SKM-1 (cell line): Measurements from ENCODE around the gene PARD3B.
"Not testable (repeated sequence)": the region's sequence is repeated elsewhere in the genome, so short reads cannot be mapped to it uniquely, and the experiment has no call there.

Experiments used
- DNase-seq: peaks from one replicate; lab custom pipeline; 2025; ENCODE audit not compliant: unreplicated experiment; lab: John Stamatoyannopoulos, UW

PARD3B gene

DNA sequence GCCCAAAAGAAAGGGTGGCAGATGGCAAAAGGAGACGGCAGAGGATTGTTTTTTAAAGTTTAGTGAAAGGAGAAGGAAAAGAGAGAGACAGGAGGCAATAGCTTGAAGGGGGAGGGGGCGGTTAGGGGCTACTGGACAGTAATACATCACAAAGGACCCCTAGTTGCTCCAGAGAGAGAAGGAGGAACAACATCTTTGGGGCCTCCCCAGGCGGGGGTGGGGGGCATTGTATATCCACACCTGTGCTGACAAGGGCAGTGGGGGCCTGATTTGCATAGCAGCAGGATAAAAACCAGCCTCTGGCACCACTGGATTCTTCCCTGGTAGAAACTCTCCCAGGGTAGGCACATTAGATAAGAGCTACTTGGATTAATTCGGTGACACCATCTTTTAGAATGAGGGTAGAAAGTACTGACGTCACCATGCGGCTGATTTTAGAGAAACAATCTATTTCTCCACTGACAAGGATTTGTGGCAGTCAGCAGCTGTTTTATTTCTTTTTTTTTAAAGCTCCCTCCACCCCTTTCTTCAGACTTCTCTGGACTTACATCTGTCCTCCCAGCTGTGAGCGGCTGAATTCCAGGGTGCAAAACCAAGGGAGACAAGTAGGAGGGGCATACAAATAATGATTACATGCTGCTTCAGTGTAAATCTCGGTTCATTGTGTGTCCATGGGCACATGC, 937.3 kb downstream of the PARD3B start:
- no peak for DNase-seq

DNA sequence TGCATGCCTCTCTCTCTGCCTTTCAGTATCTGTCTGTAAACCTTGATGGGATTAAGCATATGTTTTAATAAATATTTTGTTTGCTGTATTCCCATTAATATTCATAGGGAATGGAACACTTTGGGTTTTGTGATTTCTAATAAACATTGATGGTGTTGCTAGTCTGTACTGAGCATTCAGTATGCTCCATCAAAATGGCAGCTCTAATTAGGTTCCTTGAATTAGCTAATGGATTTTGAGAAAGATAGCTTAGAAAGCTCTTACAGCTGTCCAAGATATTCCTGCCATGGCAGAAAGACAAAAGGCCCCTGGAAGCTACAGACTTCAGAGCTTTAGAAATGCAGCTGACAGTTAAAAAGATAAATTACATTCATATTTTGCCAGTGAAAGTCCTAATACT, 937.8 kb downstream of the PARD3B start:
- no peak for DNase-seq

DNA sequence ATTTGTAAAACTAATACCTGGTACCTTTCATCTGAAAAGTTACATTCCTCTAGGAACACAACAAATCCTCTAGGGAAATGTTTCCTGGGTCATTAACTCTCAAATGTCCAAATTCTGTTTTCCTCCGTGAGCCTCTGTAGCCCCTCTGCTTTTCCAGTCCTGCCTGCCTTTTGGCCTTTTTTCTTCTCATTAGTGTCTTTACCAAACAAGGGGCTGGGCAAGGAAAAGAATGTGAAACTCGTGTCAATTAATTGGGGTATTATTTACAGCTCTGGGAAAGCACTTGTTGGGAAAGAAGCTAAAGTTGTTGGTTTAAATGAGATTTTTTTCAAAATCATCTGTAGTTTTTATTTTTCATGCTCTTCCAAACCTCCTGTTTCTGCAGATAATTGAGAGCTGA, 938.9 kb downstream of the PARD3B start:
- no peak for DNase-seq

DNA sequence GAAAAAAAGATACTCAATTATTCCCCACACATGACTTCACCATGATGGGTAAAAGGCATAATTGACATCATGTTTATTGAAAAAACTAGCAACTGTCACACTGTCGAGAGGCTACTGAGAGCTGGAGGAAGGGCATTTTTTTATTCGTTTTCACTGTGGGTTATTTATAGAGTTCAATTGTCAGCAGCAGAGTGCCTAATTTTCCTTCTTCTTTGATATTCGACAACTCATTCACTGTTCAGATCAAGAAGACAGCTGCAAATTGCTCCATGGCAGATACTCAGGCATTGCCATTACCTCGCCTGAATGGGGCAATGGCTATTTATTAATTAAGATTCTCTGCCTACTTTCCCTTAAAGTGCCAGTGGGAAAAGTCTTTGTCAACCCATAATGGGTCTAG, 939.5 kb downstream of the PARD3B start:
- DNase-seq = no peak

DNA sequence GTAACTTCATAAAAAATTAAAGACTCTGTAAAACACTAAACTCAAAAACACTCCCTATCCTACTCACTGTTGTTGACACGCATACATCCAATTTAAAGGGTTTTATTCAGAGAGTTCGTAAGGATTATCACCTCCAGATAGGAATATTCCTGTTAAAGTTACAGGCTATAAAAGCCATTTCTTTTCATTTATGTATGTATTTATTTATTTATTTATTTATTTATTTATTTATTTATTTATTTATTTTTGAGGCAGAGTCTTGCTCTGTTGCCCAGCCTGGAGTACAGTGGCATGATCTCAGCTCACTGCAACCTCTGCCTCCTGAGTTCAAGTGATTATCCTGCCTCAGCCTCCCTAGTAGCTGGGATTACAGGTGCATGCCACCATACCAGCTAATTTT, 948.3 kb downstream of the PARD3B start:
- not testable (repeated sequence) for DNase-seq

DNA sequence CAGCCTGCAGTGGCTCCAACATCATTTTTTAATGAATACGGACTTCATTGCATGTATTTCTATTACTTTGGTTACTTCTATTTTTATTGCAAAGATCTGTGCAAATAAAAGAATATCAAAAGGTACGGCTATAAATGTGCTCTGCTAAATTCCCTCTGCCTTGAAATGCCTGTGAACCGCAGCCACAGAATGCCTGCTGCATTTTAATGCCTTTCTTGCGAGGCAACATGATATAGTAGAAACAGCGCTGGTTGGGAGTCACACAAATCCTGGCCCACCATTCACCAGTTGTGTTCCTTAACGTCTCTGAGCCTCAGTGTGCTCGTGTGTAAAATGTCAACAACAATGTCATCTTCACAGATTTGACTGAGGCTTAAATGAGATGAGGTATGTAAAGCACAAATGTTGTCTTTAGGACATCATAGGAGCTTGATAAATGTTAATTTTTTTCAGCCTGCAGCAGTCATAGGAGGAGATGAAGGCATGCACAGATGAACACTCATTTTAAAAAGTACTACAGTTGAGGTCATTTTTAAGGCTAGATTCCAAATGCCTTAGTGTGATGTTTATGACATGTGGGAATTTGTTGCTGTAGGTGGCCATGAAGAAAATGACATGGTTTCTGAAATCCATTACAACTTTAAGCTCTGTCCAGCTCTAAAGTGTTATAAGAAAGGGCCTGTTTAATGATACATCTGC, 949.4 kb downstream of the PARD3B start:
- DNase-seq = no peak

DNA sequence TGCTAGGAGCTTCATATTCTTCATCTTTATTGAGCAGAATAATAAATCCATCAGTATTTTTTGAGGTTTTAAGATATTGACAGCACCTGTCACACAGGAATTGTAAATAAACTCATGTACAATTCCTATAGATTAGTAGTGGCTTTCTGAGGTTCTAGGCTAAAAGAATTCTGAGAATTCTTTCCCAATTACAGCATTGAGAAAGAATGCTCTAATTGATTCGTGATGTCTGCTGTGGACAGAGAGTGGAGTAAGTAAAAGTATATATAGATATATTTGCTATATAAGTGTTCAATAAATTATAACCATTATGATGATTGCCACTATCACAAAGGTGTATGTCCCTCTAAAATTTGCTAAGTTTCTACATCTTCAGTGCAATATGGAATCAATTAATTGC, 950.5 kb downstream of the PARD3B start:
- no peak for DNase-seq

DNA sequence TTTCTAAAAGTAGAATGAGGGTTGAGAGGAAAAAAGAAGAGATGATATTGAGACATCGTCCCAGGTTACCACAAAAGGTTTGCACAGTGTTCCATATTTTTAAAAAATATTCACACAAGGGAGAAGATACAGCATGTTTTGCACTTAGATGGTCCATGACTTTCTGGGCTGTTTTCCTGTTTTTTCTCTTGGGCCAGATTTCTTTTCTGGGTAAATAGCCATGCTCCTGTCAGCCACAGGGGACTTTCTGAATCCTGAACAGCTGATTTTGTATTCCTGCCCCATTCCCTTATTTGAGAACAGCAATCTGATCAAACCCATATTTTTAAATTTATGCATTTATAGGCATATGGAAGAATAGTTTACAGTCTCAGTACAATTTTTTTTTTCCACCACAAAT, 951.1 kb downstream of the PARD3B start:
- no peak for DNase-seq

DNA sequence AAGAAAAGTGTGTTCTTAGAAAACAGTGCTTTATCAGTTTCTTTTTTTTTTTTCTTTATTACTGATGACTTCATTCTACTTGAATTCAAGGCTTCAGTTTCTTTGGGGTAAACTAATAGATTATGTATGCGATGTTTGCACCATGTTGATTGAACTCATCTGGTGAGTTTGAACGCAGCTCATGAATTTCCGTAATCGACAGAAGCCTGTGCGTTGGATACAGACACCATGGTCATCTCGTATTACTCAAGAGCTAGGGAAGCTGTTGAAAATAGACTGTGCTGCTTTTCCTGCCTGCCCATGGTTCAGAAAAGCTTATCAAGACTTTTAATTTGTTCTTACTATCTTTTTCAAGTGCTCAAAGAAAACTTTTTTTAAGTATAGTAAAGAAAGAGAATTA, 951.5 kb downstream of the PARD3B start:
- no peak for DNase-seq

DNA sequence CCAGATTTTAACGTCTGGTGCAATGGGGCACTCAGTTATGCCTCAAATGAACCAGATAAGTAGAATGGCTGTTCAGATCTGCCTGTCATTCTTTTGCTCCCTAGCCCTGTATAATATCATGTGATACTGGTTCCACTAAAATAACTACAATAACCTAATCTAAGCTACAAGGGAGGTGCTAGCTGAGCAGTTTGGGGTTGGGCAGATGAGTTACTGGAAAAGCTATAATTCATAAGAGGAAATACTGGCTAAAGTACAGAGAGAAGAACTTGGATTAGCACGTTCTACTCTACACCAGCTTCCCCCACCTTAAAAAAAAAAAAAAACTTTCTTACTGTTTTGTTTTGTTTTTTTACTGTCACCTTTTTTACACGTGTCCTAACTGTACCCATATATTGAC, 953.7 kb downstream of the PARD3B start:
- no peak for DNase-seq

DNA sequence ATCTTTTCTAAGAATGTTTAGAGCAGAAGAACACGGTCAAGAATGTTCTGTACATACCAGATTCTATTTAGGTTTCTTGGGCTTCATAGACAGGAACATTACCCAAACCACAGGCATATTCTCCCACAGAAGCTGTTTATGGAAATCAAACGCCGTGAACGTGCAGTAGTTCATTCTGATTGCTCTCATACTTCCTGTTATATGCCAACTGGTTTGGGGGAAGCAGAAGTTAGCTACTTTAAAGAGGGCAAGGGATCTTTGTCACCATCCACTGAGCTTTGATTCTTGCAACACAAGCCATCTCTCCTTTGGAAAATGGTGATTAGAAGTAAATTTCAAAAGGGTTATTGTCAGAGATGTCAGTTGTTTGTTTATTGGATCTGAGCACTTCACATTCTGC, 954.8 kb downstream of the PARD3B start:
- DNase-seq = no peak

DNA sequence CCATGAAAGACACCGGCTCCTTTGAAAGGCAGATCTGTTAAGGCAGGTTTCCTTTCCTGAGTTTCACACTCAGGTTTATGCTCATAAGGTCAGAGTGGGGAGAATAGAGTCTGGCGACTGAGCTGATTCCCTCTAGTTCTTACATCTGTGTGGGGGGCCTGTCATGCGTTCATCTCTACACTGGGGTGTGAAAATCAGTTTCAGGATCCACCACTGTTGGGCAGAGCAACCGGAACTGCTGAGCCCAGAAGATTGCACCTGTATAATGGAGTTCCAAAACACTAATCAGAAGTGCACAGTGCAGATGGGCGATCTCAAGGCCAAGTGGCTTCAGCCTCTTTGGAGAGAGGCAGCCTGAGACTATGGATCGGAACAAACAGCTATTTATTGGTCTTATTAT, 955.7 kb downstream of the PARD3B start:
- DNase-seq = no peak

DNA sequence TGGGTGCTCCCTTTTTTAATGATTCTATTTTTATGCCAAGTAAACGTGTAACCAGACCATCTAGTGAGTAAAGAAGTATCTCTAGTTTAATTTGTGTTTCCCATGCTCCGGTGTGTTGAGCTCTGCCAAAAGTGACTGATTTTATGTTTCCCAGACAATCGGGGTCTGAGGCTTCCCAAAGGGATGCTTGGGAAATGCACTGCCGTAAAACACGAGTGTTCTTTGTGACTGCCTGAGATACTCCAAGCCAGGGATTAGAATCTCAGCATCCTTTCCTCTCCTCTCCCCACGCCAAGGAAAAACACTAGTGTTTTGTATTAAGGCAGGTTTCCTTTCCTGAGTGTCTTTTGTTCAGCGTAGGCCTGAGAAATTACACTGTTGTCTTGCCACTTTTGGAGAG, 956.6 kb downstream of the PARD3B start:
- DNase-seq = no peak

DNA sequence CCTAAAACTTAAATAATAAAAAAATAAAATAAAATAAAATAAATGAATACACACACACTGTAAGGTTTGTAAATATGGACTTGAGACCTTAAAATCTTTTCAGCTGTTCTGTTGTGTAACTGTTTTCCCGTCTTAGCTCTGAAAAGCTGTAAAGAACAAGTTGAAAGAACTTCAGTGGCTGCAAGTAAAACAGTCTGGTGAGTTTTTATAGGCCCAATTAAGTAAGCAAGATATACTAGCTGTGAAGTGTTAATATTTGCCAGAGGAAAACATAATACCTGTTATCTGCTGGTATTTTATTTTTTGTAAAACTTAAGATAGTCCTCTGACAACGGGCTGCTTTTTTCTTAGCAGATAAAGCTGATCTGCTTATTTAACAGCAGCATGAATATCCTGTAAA, 960.1 kb downstream of the PARD3B start:
- no peak for DNase-seq

DNA sequence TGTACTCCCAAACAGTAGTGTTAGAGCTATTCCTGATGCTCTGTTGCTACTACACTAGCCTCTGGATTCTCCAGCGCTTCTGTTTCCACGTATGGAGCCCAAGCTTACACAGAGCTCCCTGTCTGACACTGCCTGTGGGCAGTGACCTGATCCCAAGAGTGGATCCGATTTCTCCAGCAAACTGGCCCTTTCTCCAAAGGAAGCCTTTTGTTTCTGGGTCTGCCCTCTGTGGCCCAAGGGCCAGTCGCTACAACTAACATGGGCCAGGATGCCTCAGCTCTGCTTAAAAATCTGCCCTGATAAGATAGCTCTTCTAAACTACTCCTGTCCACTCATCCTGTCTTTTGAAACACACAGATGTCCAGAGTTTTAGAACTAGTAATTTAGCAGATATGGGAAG, 964.4 kb downstream of the PARD3B start:
- no peak for DNase-seq

DNA sequence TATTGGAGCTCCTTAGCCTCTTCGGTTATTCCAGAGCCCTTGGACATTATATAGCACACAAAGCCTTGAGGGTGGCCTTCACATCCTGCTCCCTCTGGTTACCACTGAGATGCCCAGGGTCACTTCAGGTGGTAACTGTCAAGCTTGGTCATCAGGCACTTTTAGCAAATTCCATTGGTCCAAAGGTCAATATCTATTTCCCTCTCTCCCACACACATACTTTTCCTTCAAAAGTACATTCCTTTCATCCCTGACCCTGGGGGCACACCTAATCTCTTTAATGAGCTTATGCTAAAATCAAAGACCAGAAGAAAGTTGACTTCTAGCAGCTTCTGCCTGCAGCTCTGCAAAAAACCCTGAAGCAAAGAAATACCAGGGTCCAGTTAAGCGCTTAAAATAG, 965.1 kb downstream of the PARD3B start:
- DNase-seq = no peak

DNA sequence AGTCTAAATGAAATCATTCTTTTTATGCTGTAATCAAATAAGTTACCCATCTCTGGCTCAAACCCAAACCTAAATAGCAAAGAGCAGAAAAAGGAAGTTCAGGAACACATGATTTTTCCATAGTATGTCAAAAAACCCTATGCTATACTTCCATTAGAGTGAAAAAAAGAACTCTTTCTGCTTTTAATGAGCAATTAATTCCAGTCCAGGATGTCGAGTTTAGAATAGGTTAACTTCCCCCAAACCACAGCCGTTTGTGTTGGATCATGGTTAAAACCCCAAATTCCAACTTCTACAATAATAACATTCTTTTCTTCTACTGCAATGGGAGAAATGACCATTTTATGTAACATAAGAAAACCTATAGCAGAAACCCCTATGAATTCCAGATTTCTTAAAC, 965.9 kb downstream of the PARD3B start:
- no peak for DNase-seq

DNA sequence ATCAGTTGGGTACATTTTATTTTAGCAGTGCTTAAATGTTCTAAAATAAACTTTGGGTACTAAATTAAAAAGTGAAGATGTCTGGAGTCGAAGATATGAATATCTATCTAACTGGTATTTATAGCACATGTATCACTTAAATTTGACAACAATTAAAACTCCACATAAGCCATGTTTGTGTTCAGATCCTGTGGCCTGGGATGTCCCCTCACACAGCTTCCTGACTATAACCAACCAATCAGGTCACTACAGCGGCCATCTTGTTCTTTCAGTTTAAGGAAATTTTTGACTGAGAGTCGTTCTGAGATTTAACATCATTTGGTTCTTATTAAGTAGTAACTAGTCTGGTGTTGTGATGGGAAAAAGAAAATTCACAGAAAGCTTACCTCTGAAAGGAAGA, 966.4 kb downstream of the PARD3B start:
- DNase-seq = no peak

DNA sequence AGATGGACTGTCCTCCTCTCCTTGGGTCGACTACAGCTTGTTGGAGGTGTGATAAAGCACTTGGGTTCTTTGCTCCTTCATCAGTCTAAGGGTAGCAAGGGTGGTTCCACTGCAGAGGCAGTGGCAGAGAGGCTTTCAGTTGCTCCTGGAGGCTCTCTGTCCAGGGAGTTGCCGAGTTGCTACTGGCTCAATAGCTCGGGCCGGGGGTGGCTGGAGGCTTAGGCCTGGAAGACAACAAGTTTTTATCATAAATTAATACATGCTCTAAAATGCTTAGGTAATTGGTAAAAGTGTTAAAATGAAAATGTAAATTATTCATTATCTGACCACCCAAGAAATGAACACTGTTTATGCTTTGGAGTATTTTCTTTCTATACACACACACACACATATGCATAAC, 975.0 kb downstream of the PARD3B start:
- DNase-seq = no peak

DNA sequence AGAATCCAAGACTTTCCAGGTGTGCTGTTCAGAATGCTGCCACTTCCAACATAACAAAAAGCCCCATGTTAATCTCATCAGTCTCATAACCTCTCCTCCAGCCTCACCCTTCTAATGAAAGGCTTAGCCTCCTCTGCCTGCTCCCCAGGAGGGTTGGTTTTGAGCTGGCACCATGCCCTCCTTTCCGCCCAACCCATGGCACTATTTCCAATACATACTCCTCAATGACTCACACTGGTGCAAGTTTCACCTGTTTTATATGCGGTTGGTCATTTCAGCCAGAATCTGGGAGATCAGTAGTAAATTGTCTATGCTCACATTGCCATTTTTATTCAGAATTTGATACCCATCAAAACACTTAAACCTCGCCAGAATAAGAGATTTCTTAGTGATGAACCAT, 979.4 kb downstream of the PARD3B start:
- DNase-seq = no peak

DNA sequence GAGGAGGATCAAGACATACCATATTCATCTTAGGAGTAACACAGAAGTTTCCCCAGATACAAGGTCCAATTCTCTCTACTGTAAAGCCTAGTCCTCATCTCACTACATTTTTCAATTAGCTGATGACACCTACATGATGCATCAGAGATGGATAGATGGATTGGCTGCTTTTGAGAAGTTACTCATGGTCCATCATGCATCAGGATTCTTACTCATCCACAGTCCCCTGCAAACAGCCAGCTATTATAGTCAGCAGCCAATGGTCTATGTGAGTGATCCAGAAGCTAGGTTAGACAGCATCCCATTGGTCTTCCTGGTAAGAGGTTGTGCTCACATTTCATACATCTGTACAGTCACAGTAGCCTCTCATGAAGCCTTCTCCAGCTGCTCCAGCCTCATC, 982.5 kb downstream of the PARD3B start:
- DNase-seq = no peak

DNA sequence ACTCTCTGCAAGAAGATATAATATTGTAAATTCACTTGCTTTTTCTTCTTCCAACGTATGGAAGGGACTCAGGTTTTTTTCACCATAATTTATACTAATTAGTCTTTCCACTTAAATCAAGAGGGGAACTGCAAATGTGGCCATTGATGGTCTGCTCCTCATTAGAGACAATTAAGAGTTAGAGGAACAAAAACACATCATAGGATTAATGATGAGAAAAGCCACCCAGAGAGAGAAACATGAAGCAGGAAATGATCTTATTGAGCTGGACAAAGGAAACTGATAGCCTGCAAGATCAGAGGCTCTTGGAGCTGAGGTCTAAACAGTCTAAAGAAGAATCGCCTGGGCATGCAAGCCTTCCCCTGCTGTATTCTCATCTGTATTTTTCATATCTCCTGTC, 985.8 kb downstream of the PARD3B start:
- no peak for DNase-seq

DNA sequence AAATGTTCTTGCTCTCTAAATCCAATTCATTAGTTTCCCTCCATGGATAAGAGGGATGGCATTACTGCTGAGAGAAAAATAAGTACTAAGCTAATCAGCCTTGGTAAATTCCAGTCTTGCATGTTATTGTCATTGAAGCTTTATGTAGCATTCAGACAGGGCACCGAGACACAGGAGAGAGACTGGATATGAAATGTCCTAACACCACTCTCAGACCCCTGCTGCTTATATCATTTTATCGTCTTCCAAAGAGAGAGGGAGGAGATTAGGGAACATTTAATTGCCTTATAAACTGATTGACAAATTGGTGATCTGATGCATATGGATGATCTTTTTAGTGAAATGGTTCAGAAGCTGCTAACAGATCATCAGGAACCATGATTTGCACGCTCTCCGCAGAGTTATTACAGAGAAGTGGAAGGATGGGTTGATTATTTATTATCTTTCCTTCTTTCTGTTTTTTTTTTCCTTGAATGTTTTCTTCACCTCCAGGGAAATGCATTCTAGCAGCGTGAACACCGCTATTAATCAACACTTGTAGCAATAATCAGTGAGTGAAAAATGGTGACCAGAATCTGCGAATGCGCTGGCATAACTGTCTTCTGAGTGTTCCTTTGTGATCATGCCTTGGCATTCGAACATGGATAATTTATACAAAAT, 986.3 kb downstream of the PARD3B start:
- no peak for DNase-seq
